PFSK-1 (cell line): Measurements from ENCODE around the gene PLRG1.

Experiments used
- POLR2AphosphoS5 ChIP-seq: IDR thresholded peaks from 2 replicates; pipeline ENCODE4 v1.6.1; 2012; ENCODE audit warnings: low read depth, mild to moderate bottlenecking, control low read depth, low read length, moderate library complexity
- TAF1 ChIP-seq: IDR thresholded peaks from 2 replicates; pipeline ENCODE4 v1.6.1; 2012; ENCODE audit warnings: low read length, control low read depth, borderline replicate concordance; ENCODE audit not compliant: insufficient read depth
- TF ChIP-seq, protein P1 (sequence below), 2 experiments: IDR thresholded peaks; 2 replicates each; pipeline versions ENCODE4 v1.6.1 to v1.8.0; 2011 to 2012; ENCODE audit warnings: low read depth in 2 of 2, low read length in 2 of 2, control low read depth in 1 of 2, inconsistent platforms in 1 of 2, mild to moderate bottlenecking in 1 of 2, moderate library complexity in 1 of 2; ENCODE audit not compliant: insufficient read depth in 1 of 2

DNA sequence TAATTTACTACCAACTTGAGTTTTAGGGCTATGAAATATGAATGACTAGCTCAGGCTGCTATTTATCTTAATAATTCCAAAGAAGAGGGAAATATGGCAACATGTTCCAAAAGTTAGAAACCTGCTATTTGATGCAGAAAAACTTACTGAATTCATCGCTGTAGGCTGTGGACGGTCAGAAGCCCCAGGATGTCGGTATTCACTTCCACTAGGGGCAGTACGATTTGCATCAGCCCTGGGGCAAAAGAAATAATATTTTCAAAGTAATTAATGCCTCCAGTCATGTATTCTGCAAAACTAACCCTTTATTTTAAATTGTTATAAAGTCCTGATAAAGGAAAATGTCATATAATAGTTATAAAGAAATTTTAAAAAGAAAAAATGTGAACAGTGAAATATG lies 4.5 kb downstream of the PLRG1 start:
- TF ChIP-seq, protein P1, sequence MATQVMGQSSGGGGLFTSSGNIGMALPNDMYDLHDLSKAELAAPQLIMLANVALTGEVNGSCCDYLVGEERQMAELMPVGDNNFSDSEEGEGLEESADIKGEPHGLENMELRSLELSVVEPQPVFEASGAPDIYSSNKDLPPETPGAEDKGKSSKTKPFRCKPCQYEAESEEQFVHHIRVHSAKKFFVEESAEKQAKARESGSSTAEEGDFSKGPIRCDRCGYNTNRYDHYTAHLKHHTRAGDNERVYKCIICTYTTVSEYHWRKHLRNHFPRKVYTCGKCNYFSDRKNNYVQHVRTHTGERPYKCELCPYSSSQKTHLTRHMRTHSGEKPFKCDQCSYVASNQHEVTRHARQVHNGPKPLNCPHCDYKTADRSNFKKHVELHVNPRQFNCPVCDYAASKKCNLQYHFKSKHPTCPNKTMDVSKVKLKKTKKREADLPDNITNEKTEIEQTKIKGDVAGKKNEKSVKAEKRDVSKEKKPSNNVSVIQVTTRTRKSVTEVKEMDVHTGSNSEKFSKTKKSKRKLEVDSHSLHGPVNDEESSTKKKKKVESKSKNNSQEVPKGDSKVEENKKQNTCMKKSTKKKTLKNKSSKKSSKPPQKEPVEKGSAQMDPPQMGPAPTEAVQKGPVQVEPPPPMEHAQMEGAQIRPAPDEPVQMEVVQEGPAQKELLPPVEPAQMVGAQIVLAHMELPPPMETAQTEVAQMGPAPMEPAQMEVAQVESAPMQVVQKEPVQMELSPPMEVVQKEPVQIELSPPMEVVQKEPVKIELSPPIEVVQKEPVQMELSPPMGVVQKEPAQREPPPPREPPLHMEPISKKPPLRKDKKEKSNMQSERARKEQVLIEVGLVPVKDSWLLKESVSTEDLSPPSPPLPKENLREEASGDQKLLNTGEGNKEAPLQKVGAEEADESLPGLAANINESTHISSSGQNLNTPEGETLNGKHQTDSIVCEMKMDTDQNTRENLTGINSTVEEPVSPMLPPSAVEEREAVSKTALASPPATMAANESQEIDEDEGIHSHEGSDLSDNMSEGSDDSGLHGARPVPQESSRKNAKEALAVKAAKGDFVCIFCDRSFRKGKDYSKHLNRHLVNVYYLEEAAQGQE (IDR thresholded peaks at IDR 0.05; ENCODE audit: insufficient read depth in 1 of 2, low read depth in 2 of 2, low read length in 2 of 2) = no peak
- TF ChIP-seq POLR2AphosphoS5 = no peak
- no peak for TF ChIP-seq TAF1
